CD14-positive monocyte (primary cell): ENCODE results near the gene CDKL5. TPM values are rescaled to one million over a fixed set of nuclear protein-coding genes. Genes with fewer than 3 reads are reported as not detected.
"Not testable (repeated sequence)": the region's sequence is repeated elsewhere in the genome, so short reads cannot be mapped to it uniquely, and the experiment has no call there.

ENCODE experiments used
- DNase-seq, 3 donors: peaks; one replicate each; pipeline ENCODE4 v3.0.0-alpha.2; 2011 to 2022
- H2AFZ ChIP-seq: 2 replicates; pipeline ENCODE4 v1.6.0; 2012; ENCODE audit warnings: mild to moderate bottlenecking, low read depth, low read length, inconsistent platforms; ENCODE audit not compliant: insufficient read depth, poor library complexity, severe bottlenecking
- H3K27ac ChIP-seq, 2 donors: 1 replicate in 1 of 2; 2 replicates in 1 of 2; pipeline ENCODE4 v1.5.1; 2012 to 2013; ENCODE audit warnings: low read length in 2 of 2, control low read depth in 1 of 2, inconsistent platforms in 1 of 2, low read depth in 1 of 2, mild to moderate bottlenecking in 1 of 2
- H3K27me3 ChIP-seq, 2 donors: one replicate each; pipeline versions ENCODE4 v1.6.0 to v1.6.1; 2011 to 2013; ENCODE audit warnings: low read length in 2 of 2; ENCODE audit not compliant: control insufficient read depth in 2 of 2, insufficient read depth in 2 of 2
- H3K36me3 ChIP-seq, 2 donors: replicated peaks in 1 of 2; 1 replicate in 1 of 2; 2 replicates in 1 of 2; pipeline versions ENCODE4 v1.5.1 to v1.6.1; 2012 to 2013; ENCODE audit warnings: low read length in 2 of 2, control low read depth in 1 of 2, inconsistent platforms in 1 of 2, mild to moderate bottlenecking in 1 of 2; ENCODE audit not compliant: insufficient read depth in 2 of 2, control insufficient read depth in 1 of 2
- H3K4me1 ChIP-seq, 2 donors: 1 replicate in 1 of 2; 2 replicates in 1 of 2; pipeline versions ENCODE4 v1.5.1 to v1.6.1; 2012 to 2013; ENCODE audit warnings: low read length in 2 of 2, control low read depth in 1 of 2, inconsistent platforms in 1 of 2, mild to moderate bottlenecking in 1 of 2, moderate library complexity in 1 of 2; ENCODE audit not compliant: insufficient read depth in 2 of 2, control insufficient read depth in 1 of 2
- H3K4me2 ChIP-seq: replicated peaks from 2 replicates; pipeline ENCODE3; 2012; ENCODE audit warnings: low read length, moderate library complexity, mild to moderate bottlenecking; ENCODE audit not compliant: poor library complexity, severe bottlenecking; ENCODE audit errors: extremely low read depth
- H3K4me3 ChIP-seq, 3 experiments: fragments of 200-600 bp in 1 of 3; sonication (generic) in 1 of 3; replicated peaks in 1 of 3; 1 replicate in 2 of 3; 2 replicates in 1 of 3; pipeline ENCODE4 v1.5.1; 2011 to 2013; ENCODE audit warnings: low read length in 3 of 3, mild to moderate bottlenecking in 3 of 3, control low read depth in 2 of 3, low read depth in 2 of 3, inconsistent platforms in 1 of 3, moderate library complexity in 1 of 3
- H3K79me2 ChIP-seq: 2 replicates; pipeline ENCODE4 v1.6.0; 2012; ENCODE audit warnings: mild to moderate bottlenecking, control low read depth, inconsistent platforms, low read length, moderate library complexity; ENCODE audit not compliant: insufficient read depth
- H3K9ac ChIP-seq: 2 replicates; pipeline ENCODE4 v1.6.0; 2017; ENCODE audit warnings: low read length, mild to moderate bottlenecking; ENCODE audit not compliant: insufficient read depth, poor library complexity, severe bottlenecking
- H3K9me3 ChIP-seq, 2 donors: replicated peaks in 1 of 2; 1 replicate in 1 of 2; 2 replicates in 1 of 2; pipeline versions ENCODE4 v1.5.1 to v1.6.1; 2012 to 2013; ENCODE audit warnings: low read length in 2 of 2, control low read depth in 1 of 2; ENCODE audit not compliant: control insufficient read depth in 1 of 2, insufficient read depth in 1 of 2
- H4K20me1 ChIP-seq: 2 replicates; pipeline ENCODE4 v1.6.0; 2012; ENCODE audit warnings: mild to moderate bottlenecking, low read length, control low read depth, moderate library complexity; ENCODE audit not compliant: insufficient read depth
- H3K27ac Mint-ChIP-seq, 7 donors: one replicate each; pipeline ENCODE4 v1.8.0; 2020; ENCODE audit warnings: mild to moderate bottlenecking in 7 of 7, mixed read lengths in 7 of 7, moderate library complexity in 6 of 7, inconsistent platforms in 2 of 7
- H3K27me3 Mint-ChIP-seq, 3 donors: one replicate each; pipeline ENCODE4 v1.8.0; 2021 to 2022; ENCODE audit warnings: low read depth in 3 of 3, mild to moderate bottlenecking in 3 of 3, mixed read lengths in 3 of 3, moderate library complexity in 3 of 3, inconsistent platforms in 1 of 3
- H3K36me3 Mint-ChIP-seq, 2 donors: one replicate each; pipeline ENCODE4 v1.8.0; 2020; ENCODE audit warnings: mixed read lengths in 2 of 2, inconsistent platforms in 1 of 2, mild to moderate bottlenecking in 1 of 2
- H3K4me1 Mint-ChIP-seq: one replicate; pipeline ENCODE4 v1.8.0; 2020; ENCODE audit warnings: mild to moderate bottlenecking, mixed read lengths
- H3K4me3 Mint-ChIP-seq, 2 donors: one replicate each; pipeline ENCODE4 v1.8.0; 2020; ENCODE audit warnings: mild to moderate bottlenecking in 2 of 2, mixed read lengths in 2 of 2, moderate library complexity in 1 of 2
- H3K9me3 Mint-ChIP-seq, 7 donors: one replicate each; pipeline ENCODE4 v1.8.0; 2020 to 2022; ENCODE audit warnings: mixed read lengths in 7 of 7, mild to moderate bottlenecking in 6 of 7, moderate library complexity in 6 of 7, inconsistent platforms in 2 of 7
- CTCF ChIP-seq: fragments of 200-600 bp; IDR thresholded peaks from one replicate; pipeline ENCODE4 v1.8.0; 2022; ENCODE audit warnings: antibody characterized with exemption, mild to moderate bottlenecking
- WGBS: methylation state at CpG from one replicate; pipeline ENCODE4 v1.1.5; 2013; ENCODE audit warnings: missing lambda C conversion rate; ENCODE audit not compliant: insufficient coverage; 5-methylcytosine and 5-hydroxymethylcytosine counted together
- intact Hi-C, 2 donors: fragments of 100-400 bp; cut with micrococcal nuclease; formaldehyde crosslinking; loops; one replicate each; pipeline versions ENCODE4 v1.15.0 to v1.15.1; 2023
- polyA plus RNA-seq, 3 donors: library from polyadenylated mRNA; depleted of rRNA in 1 of 3; unstranded in 2 of 3; stranded (reverse) in 1 of 3; fragments of 300-500 nt in 2 of 3; fragments of >200 nt in 1 of 3; fragmentation: Illumina TruSeq in 2 of 3; gene quantifications; 1 replicate in 2 of 3; 2 replicates in 1 of 3; pipeline ENCODE4 v1.2.3, GENCODE V29; 2012 to 2021

Gene CDKL5
- polyA plus RNA-seq, 3 donors, result 0.54 to 3.6 (median 1.4) TPM

DNA sequence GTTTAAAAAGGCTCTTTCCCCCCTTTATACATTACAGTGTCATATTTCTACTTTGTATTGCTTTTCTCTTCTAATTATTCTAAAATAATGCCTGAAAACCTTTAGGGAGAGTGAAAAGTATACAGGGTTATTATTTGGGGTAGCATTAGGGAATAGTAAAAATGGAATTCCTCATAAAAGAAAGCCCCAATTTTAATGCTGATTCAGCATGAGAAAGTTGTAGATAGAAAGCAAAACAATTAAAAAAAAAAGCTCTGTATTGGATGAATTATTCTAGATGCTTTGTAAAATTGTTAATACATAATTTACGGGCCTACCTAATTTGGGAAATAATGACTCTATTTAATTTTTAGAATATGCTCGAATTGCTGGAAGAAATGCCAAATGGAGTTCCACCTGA lies 154.1 kb downstream of the CDKL5 start:
- intact Hi-C loops, result no loop called here
- H3K36me3 ChIP-seq, result peaks cover 0 to 9% of the 10 kb centered on the region in 2 donors

DNA sequence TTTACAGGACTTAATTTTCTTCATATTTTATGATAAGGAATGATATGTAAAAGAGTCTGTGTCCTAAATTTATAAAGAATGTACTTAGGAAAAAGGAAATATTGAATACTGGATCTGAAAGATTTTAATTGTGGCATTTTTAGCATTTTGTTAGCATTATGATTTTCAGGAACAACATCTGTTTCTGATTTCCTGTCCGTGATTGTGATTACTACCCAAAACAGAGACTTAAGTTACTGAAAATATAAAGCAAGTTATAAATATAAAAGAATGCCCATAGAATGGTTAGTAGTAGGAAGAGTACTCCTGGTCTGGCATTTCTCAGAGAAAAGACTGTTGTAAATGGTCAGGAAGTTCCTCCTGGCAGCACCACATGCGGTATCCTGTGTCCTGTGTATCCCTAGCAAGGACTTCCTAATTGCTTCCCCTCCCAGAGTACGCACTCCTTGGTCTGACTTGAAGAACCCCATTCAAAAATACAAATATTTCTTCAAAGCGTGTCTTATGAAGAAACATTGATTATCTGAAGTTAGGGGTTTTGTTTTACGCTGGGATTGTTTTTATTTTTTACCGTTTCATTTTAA lies 157.6 kb downstream of the CDKL5 start:
- Histone ChIP-seq H3K36me3 (peaks cover 0 to 12% of the 10 kb centered on the region in 2 donors), H4K20me1 (no peaks in the 10 kb centered on the region), H3K4me2 (no peak overlapping the region), H3K4me3 (no peak overlapping the region), H3K9ac (no peak overlapping the region), H3K27ac (no peak overlapping the region), H3K4me1 (no peaks in the 10 kb centered on the region), H2AFZ (no peak overlapping the region), H3K27me3 (no peaks in the 10 kb centered on the region), H3K9me3 (no peaks in the 10 kb centered on the region), H3K79me2 (no peaks in the 10 kb centered on the region)
- no peak for DNase-seq
- peaks cover 5 to 14% of the 10 kb centered on the region in 2 donors for H3K36me3 Mint-ChIP-seq
- no peak overlapping the region for H3K4me3 Mint-ChIP-seq
- no peak overlapping the region for H3K27ac Mint-ChIP-seq
- no peaks in the 10 kb centered on the region for H3K9me3 Mint-ChIP-seq
- TF ChIP-seq CTCF, result no peak
- peaks cover 0 to 9% (median 0%) of the 10 kb centered on the region in 3 donors for H3K27me3 Mint-ChIP-seq
- no peaks in the 10 kb centered on the region for H3K4me1 Mint-ChIP-seq
- intact Hi-C loops, result no loop called here
- no CpG with 5 or more reads among the region's 6 CpGs for WGBS

More for the DNA sequence above, 154.1 kb downstream of the CDKL5 start:
- H4K20me1 ChIP-seq, result no peaks in the 10 kb centered on the region
- H3K4me1 ChIP-seq, result no peaks in the 10 kb centered on the region
- no peak overlapping the region for H2AFZ ChIP-seq
- no peak overlapping the region for H3K9ac ChIP-seq
- Mint-ChIP-seq H3K27me3 (peaks cover 0 to 7% (median 0%) of the 10 kb centered on the region in 3 donors), H3K27ac (no peak overlapping the region), H3K9me3 (no peaks in the 10 kb centered on the region), H3K4me3 (no peak overlapping the region), H3K4me1 (no peaks in the 10 kb centered on the region), H3K36me3 (peaks cover 0 to 9% of the 10 kb centered on the region in 2 donors)
- H3K79me2 ChIP-seq, result no peaks in the 10 kb centered on the region
- DNase-seq, result no peak
- no peaks in the 10 kb centered on the region for H3K27me3 ChIP-seq
- no peak overlapping the region for H3K27ac ChIP-seq
- H3K4me2 ChIP-seq, result no peak overlapping the region
- TF ChIP-seq CTCF, result no peak
- H3K9me3 ChIP-seq, result no peaks in the 10 kb centered on the region
- WGBS, result no CpG with 5 or more reads among the region's 2 CpGs
- no peak overlapping the region for H3K4me3 ChIP-seq

GRCh38 chrX:18589292-18589691 lies 163.9 kb downstream of the CDKL5 start:
- H3K9ac ChIP-seq, H3K27ac ChIP-seq, H3K4me1 ChIP-seq, H3K27me3 ChIP-seq, H3K4me1 Mint-ChIP-seq, H3K27me3 Mint-ChIP-seq, H3K4me2 ChIP-seq, H3K27ac Mint-ChIP-seq, H3K9me3 ChIP-seq, DNase-seq, H3K9me3 Mint-ChIP-seq, H2AFZ ChIP-seq, H3K79me2 ChIP-seq, H3K4me3 Mint-ChIP-seq, intact Hi-C loops, H4K20me1 ChIP-seq, H3K4me3 ChIP-seq: not testable (repeated sequence)
- H3K36me3 Mint-ChIP-seq, result peaks cover 24 to 29% of the 10 kb centered on the region in 2 donors
- peaks cover 3 to 18% of the 10 kb centered on the region in 2 donors for H3K36me3 ChIP-seq
- no CpG with 5 or more reads among the region's 1 CpG for WGBS
